ENCODE data around the gene AFF3.

The AFF3 gene

DNA sequence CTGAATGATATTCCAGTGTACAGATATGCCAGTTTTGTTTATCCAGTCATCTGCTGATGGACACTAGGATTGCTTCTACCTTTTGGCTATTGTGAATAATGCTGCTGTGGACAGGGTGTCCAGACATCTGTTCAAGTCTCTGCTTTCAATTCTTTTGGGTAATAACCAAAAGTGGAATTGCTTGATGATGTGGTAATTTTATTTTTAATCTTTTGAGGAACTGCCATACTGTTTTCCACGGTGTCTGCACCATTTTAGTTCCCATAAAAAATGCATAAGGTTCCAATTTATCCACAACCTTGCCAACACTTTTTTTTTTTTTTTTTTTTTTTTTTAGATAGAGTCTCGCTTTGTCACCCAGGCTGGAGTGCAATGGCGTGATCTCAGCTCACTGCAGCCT lies 510.7 kb downstream of the AFF3 start:
- DNase-seq (ENCODE audit: low read depth): no peak

GRCh38 chr2:99629320-99629719 lies 513.1 kb downstream of the AFF3 start:
- DNase-seq (ENCODE audit: low read depth): no peak

GRCh38 chr2:99626158-99626557 lies 516.2 kb downstream of the AFF3 start:
- no peak for DNase-seq (ENCODE audit: low read depth)

GRCh38 chr2:99624677-99625076 lies 517.7 kb downstream of the AFF3 start:
- no peak for DNase-seq (ENCODE audit: low read depth)

- no peak for DNase-seq (ENCODE audit: low read depth)
Observed at GRCh38 chr2:99623613-99624012, 518.8 kb downstream of the AFF3 start.

- DNase-seq (ENCODE audit: low read depth): no peak
Observed at GRCh38 chr2:99623035-99623434, 519.4 kb downstream of the AFF3 start.

DNA sequence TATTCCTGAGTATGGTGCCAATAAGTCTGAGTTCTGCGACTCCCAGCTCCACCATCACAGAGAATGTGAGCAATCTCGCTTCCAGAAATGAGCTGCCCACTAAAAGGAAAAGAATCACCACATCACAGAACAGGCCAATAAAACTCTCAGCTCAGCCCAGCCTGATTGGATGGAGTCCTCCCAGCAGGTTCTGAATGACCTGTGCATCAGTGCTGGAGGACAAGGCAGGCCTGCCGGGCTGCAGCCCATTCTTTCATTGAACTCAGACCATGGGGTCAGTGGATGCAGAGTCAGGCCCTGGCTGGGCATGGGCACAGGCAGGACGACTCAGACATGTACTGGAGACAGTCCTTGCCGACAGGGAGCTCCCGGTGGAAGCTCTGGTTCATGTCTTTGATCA lies 519.9 kb downstream of the AFF3 start:
- no peak for DNase-seq (ENCODE audit: low read depth)

GRCh38 chr2:99621774-99622173 lies 520.6 kb downstream of the AFF3 start:
- DNase-seq (ENCODE audit: low read depth): no peak

GRCh38 chr2:99621106-99621505 lies 521.3 kb downstream of the AFF3 start:
- DNase-seq (ENCODE audit: low read depth): no peak

GRCh38 chr2:99619151-99619550 lies 523.2 kb downstream of the AFF3 start:
- no peak for DNase-seq (ENCODE audit: low read depth)

GRCh38 chr2:99618579-99619097 lies 523.8 kb downstream of the AFF3 start:
- no peak for DNase-seq (ENCODE audit: low read depth)

DNA sequence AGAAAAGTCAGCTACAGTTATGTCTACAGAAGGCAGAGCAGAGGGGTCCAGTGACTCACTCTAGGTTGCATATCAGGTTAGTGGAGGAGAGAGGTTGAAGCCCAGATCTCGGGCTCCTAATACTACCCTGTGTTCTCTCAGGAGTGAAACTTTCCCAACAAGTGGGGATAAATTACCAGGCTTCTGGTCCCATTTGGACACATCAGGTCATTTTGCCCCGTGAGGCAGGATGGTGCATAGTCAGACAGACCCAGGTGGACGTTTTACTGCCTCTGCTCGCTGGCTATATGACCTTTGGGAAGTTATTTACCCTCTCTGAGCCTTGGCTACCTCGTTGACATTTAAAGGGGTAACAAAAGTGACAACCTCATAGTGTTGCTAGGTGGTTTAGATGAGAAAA lies 524.6 kb downstream of the AFF3 start:
- no peak for DNase-seq (ENCODE audit: low read depth)

- no peak for DNase-seq (ENCODE audit: low read depth)
Observed at GRCh38 chr2:99615247-99615771, 527.1 kb downstream of the AFF3 start.

GRCh38 chr2:99613980-99614379 lies 528.4 kb downstream of the AFF3 start:
- DNase-seq (ENCODE audit: low read depth): no peak

GRCh38 chr2:99611786-99612185 lies 530.6 kb downstream of the AFF3 start:
- no peak for DNase-seq (ENCODE audit: low read depth)

GRCh38 chr2:99611034-99611433 lies 531.4 kb downstream of the AFF3 start:
- no peak for DNase-seq (ENCODE audit: low read depth)

GRCh38 chr2:99609851-99610381 lies 532.5 kb downstream of the AFF3 start:
- no peak for DNase-seq (ENCODE audit: low read depth)

GRCh38 chr2:99608861-99609260 lies 533.5 kb downstream of the AFF3 start:
- no peak for DNase-seq (ENCODE audit: low read depth)

- DNase-seq (ENCODE audit: low read depth): no peak
Observed at GRCh38 chr2:99607861-99608491, 534.4 kb downstream of the AFF3 start.

- DNase-seq (ENCODE audit: low read depth): no peak
Observed at GRCh38 chr2:99607454-99607853, 534.9 kb downstream of the AFF3 start.

- DNase-seq (ENCODE audit: low read depth): no peak
Observed at GRCh38 chr2:99605036-99605435, 537.4 kb downstream of the AFF3 start.

DNA sequence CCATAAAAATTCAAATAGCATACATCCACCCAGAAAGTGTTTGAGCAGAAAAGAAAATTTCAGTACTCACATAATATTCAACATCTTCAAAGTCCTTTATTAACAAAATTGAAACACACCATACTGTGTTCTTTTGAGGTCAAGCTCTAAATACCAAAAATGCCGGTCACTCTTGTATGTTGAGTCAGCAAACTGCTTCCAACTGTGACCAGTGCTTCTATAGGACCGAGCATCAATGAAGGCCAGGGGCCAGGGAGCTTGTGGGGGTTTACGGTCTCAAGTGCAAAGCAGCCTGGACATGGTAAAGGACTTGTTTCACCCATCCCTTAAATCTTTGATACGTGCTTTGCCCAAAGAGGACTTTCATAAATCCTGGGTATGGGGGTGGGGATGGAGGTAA lies 539.9 kb downstream of the AFF3 start:
- DNase-seq (ENCODE audit: low read depth): no peak

- DNase-seq (ENCODE audit: low read depth): no peak
Observed at GRCh38 chr2:99600981-99601651, 541.3 kb downstream of the AFF3 start.
